Liver (tissue), 9 donors: ENCODE results near the gene PSMB7. TPM values are rescaled to one million over a fixed set of nuclear protein-coding genes. Genes with fewer than 3 reads are reported as not detected.

Source experiments
- DNase-seq: peaks from one replicate; pipeline ENCODE4 v3.0.0-alpha.2; 2017; ENCODE audit warnings: low spot score
- H3K27ac ChIP-seq, 2 donors: one replicate each; pipeline ENCODE4 v1.7.0; 2013; ENCODE audit warnings: inconsistent platforms in 2 of 2, low read length in 2 of 2, control low read depth in 1 of 2, low read depth in 1 of 2, mild to moderate bottlenecking in 1 of 2
- H3K27me3 ChIP-seq, 4 donors: one replicate each; pipeline versions ENCODE4 v1.6.1 to v1.7.0; 2013; ENCODE audit warnings: low read length in 3 of 4, inconsistent platforms in 1 of 4, mild to moderate bottlenecking in 1 of 4, moderate library complexity in 1 of 4; ENCODE audit not compliant: control insufficient read depth in 4 of 4, insufficient read depth in 4 of 4
- H3K36me3 ChIP-seq, 4 donors: one replicate each; pipeline versions ENCODE4 v1.6.1 to v1.7.0; 2013; ENCODE audit warnings: low read length in 3 of 4, mild to moderate bottlenecking in 3 of 4, low read depth in 1 of 4, moderate library complexity in 1 of 4; ENCODE audit not compliant: control insufficient read depth in 4 of 4, insufficient read depth in 3 of 4
- H3K4me1 ChIP-seq, 4 donors: one replicate each; pipeline versions ENCODE4 v1.6.1 to v1.7.0; 2013; ENCODE audit warnings: low read length in 3 of 4, mild to moderate bottlenecking in 3 of 4, moderate library complexity in 1 of 4; ENCODE audit not compliant: control insufficient read depth in 4 of 4, insufficient read depth in 4 of 4
- H3K4me3 ChIP-seq, 3 donors: one replicate each; pipeline versions ENCODE4 v1.6.1 to v1.7.0; 2013; ENCODE audit warnings: low read length in 3 of 3, control low read depth in 1 of 3, low read depth in 1 of 3, mild to moderate bottlenecking in 1 of 3
- H3K9ac ChIP-seq, 2 donors: one replicate each; pipeline ENCODE4 v1.7.0; 2013; ENCODE audit warnings: low read length in 2 of 2, mild to moderate bottlenecking in 2 of 2, moderate library complexity in 2 of 2, control low read depth in 1 of 2, low read depth in 1 of 2
- H3K9me3 ChIP-seq, 4 donors: one replicate each; pipeline versions ENCODE4 v1.6.1 to v1.7.0; 2013; ENCODE audit warnings: low read length in 3 of 4; ENCODE audit not compliant: control insufficient read depth in 4 of 4
- ATF3 ChIP-seq: IDR thresholded peaks from 2 replicates; pipeline ENCODE4 v1.6.1; 2016; ENCODE audit warnings: antibody characterized with exemption
- EGR1 ChIP-seq, 2 donors: IDR thresholded peaks; 2 replicates each; pipeline ENCODE4 v1.6.1; 2016 to 2018; ENCODE audit warnings: antibody characterized with exemption in 2 of 2, low read depth in 2 of 2
- FOXA1 ChIP-seq: IDR thresholded peaks from 2 replicates; pipeline ENCODE4 v1.6.1; 2016; ENCODE audit warnings: antibody characterized with exemption
- FOXA2 ChIP-seq: IDR thresholded peaks from 2 replicates; pipeline ENCODE4 v1.6.1; 2016; ENCODE audit warnings: antibody characterized with exemption
- HNF4A ChIP-seq, 2 donors: conservative IDR thresholded peaks; 2 replicates each; pipeline ENCODE4 v1.6.1; 2016; ENCODE audit warnings: antibody characterized with exemption in 2 of 2, mild to moderate bottlenecking in 2 of 2
- HNF4G ChIP-seq: IDR thresholded peaks from 2 replicates; pipeline ENCODE4 v1.6.1; 2016; ENCODE audit warnings: antibody characterized with exemption
- NR2F2 ChIP-seq: IDR thresholded peaks from 2 replicates; pipeline ENCODE4 v1.6.1; 2016; ENCODE audit warnings: antibody characterized with exemption
- RXRA ChIP-seq, 2 donors: IDR thresholded peaks; 2 replicates each; pipeline ENCODE4 v1.6.1; 2017 to 2018; ENCODE audit warnings: antibody characterized with exemption in 2 of 2, mild to moderate bottlenecking in 1 of 2
- SP1 ChIP-seq: IDR thresholded peaks from 2 replicates; pipeline ENCODE4 v1.6.1; 2018; ENCODE audit warnings: antibody characterized with exemption, mild to moderate bottlenecking
- TAF1 ChIP-seq: conservative IDR thresholded peaks from 2 replicates; pipeline ENCODE4 v1.6.1; 2016; ENCODE audit warnings: antibody characterized with exemption, mild to moderate bottlenecking
- YY1 ChIP-seq: IDR thresholded peaks from 2 replicates; pipeline ENCODE4 v1.6.1; 2016; ENCODE audit warnings: antibody characterized with exemption, mild to moderate bottlenecking
- ZBTB33 ChIP-seq: IDR thresholded peaks from 2 replicates; pipeline ENCODE4 v1.6.1; 2016; ENCODE audit warnings: antibody characterized with exemption
- WGBS: extraction: QIAGEN DNeasy Blood & Tissue Kit; methylation state at CpG from one replicate; pipeline ENCODE4 v1.1.7; 2013; 5-methylcytosine and 5-hydroxymethylcytosine counted together
- polyA plus RNA-seq, 2 donors: library from polyadenylated mRNA; stranded (reverse) in 1 of 2; unstranded in 1 of 2; fragments of 200-250 nt in 1 of 2; fragments of >200 nt in 1 of 2; fragmentation: Nextera tagmentation in 1 of 2; extraction: Ambion mirVana in 1 of 2; gene quantifications; one replicate each; pipeline versions ENCODE4 v1.2.1 to v1.2.3, GENCODE V29; 2013 to 2015
- total RNA-seq, 2 donors: library from RNA; depleted of rRNA; stranded (reverse); fragments of >200 nt; gene quantifications; one replicate each; pipeline ENCODE4 v1.2.3, GENCODE V29; 2014
- TF ChIP-seq, protein P1 (sequence below): IDR thresholded peaks from 2 replicates; pipeline ENCODE4 v1.6.1; 2016; ENCODE audit warnings: antibody characterized with exemption, mild to moderate bottlenecking
- TF ChIP-seq, protein P2 (sequence below): fragments of 150-350 bp; IDR thresholded peaks from 2 replicates; pipeline ENCODE4 v1.5.1; 2017; ENCODE audit warnings: improper control_type of control experiment, low read depth, low read length; ENCODE audit not compliant: missing input control
- TF ChIP-seq, protein P3 (sequence below): IDR thresholded peaks from 2 replicates; pipeline ENCODE4 v1.6.1; 2016; ENCODE audit warnings: antibody characterized with exemption
- donor health status: healthy.
- donor health status: healthy.
- donor health status: healthy.
- donor health status: healthy.
- donor health status: healthy.

PSMB7 gene
- total and polyA plus RNA-seq, 4 donors, result 90.9 to 183 (median 134) TPM

DNA sequence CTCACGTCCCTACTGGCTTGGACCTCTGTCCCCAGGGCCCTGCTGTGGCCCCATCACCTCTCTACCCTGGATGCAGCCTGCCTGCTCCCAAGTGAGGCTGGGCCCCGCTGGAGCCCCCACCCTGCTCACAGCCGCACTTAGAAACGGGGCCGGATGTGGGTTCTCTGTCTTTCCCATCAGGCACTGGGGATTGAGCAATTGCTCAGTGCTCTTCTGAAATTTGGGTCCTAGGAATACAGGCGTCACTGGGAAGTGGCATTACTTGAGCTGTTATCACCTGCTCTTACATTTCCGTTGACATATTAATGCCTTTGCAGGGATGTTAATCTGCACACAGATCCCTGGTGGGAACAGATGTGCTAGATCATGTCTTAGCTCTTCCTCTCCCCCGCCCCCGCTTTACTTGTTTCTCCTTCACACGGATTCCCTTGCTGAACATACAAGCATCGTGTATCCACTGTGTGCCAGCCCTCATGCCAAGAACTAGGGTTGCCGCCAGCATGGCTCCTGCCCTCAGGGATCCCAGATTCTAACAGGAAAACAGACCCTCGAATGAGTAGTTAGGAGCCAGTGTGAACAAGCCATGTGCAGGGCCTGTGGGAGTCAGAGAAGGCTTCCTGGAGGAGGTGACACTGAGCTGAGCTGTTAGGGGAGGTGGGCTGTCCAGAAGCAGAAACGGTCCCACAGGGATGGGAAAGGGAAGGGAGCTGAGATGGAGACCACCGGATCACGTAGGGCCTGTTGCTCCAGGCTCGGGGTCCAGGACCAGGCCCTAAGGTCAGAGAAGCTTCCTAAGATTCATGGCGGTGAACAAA is 92.4 kb downstream of the PSMB7 start:
- H3K36me3 ChIP-seq, result peaks cover 15 to 51% (median 25%) of the 10 kb centered on the region in 4 donors
- TF ChIP-seq, protein P1, sequence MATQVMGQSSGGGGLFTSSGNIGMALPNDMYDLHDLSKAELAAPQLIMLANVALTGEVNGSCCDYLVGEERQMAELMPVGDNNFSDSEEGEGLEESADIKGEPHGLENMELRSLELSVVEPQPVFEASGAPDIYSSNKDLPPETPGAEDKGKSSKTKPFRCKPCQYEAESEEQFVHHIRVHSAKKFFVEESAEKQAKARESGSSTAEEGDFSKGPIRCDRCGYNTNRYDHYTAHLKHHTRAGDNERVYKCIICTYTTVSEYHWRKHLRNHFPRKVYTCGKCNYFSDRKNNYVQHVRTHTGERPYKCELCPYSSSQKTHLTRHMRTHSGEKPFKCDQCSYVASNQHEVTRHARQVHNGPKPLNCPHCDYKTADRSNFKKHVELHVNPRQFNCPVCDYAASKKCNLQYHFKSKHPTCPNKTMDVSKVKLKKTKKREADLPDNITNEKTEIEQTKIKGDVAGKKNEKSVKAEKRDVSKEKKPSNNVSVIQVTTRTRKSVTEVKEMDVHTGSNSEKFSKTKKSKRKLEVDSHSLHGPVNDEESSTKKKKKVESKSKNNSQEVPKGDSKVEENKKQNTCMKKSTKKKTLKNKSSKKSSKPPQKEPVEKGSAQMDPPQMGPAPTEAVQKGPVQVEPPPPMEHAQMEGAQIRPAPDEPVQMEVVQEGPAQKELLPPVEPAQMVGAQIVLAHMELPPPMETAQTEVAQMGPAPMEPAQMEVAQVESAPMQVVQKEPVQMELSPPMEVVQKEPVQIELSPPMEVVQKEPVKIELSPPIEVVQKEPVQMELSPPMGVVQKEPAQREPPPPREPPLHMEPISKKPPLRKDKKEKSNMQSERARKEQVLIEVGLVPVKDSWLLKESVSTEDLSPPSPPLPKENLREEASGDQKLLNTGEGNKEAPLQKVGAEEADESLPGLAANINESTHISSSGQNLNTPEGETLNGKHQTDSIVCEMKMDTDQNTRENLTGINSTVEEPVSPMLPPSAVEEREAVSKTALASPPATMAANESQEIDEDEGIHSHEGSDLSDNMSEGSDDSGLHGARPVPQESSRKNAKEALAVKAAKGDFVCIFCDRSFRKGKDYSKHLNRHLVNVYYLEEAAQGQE, result no peak
- TF ChIP-seq, protein P2, sequence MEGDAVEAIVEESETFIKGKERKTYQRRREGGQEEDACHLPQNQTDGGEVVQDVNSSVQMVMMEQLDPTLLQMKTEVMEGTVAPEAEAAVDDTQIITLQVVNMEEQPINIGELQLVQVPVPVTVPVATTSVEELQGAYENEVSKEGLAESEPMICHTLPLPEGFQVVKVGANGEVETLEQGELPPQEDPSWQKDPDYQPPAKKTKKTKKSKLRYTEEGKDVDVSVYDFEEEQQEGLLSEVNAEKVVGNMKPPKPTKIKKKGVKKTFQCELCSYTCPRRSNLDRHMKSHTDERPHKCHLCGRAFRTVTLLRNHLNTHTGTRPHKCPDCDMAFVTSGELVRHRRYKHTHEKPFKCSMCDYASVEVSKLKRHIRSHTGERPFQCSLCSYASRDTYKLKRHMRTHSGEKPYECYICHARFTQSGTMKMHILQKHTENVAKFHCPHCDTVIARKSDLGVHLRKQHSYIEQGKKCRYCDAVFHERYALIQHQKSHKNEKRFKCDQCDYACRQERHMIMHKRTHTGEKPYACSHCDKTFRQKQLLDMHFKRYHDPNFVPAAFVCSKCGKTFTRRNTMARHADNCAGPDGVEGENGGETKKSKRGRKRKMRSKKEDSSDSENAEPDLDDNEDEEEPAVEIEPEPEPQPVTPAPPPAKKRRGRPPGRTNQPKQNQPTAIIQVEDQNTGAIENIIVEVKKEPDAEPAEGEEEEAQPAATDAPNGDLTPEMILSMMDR, result no peak
- no peak for TF ChIP-seq YY1
- TF ChIP-seq SP1, result no peak
- TF ChIP-seq, protein P3, sequence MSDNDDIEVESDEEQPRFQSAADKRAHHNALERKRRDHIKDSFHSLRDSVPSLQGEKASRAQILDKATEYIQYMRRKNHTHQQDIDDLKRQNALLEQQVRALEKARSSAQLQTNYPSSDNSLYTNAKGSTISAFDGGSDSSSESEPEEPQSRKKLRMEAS, result no peak
- no peak for TF ChIP-seq FOXA1
- TF ChIP-seq HNF4A (conservative IDR thresholded peaks at IDR 0.05), result no peak
- no peak for TF ChIP-seq ZBTB33
- no peak for TF ChIP-seq TAF1
- no peak for TF ChIP-seq FOXA2
- no peak for TF ChIP-seq ATF3
- no peaks in the 10 kb centered on the region for H3K27me3 ChIP-seq
- no peaks in the 10 kb centered on the region for H3K4me1 ChIP-seq
- H3K9me3 ChIP-seq, result no peaks in the 10 kb centered on the region
- H3K9ac ChIP-seq, result no peak overlapping the region
- 89% methylated on average over 18 of the region's 18 CpGs for WGBS
- H3K4me3 ChIP-seq, result no peak overlapping the region
- no peak for DNase-seq
- H3K27ac ChIP-seq, result no peak overlapping the region

DNA sequence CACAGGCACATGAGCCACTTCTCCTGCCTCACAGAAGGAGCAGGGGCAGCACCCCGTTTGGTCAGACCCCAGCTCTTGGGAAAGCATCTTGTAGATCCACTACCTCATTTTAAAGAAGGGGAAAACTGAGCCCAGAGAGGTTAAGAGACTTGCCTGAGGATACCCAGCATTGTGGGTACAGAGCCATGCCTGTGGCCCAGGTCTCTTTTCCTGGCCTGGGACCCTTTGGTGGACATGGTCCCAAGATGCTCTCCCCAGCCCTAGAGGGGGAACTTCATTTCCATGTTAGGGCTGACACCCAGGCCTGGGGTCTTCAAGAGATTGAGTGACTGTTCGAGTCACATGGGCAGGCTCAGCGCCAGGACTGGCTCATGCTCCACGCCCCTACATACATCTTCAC is 93.3 kb downstream of the PSMB7 start:
- Histone ChIP-seq H3K9ac (no peak overlapping the region), H3K9me3 (no peaks in the 10 kb centered on the region), H3K27ac (no peak overlapping the region), H3K4me3 (no peak overlapping the region), H3K27me3 (no peaks in the 10 kb centered on the region), H3K36me3 (peaks cover 12 to 48% (median 21%) of the 10 kb centered on the region in 4 donors), H3K4me1 (no peaks in the 10 kb centered on the region)
- TF ChIP-seq EGR1 (IDR thresholded peaks at IDR 0.05; ENCODE audit: low read depth in 2 of 2) (no peak), YY1 (no peak), ZBTB33 (no peak), NR2F2 (no peak), RXRA (IDR thresholded peaks at IDR 0.05) (no peak), HNF4G (no peak)
- TF ChIP-seq, protein P2, result no peak
- TF ChIP-seq, protein P3, result no peak
- WGBS, result 80% methylated on average over 4 of the region's 4 CpGs
- DNase-seq, result no peak
